Limb (tissue), 2 donors: ENCODE results near the gene RAPSN.

ENCODE experiments used
- DNase-seq, 2 donors: peaks; one replicate each; pipeline ENCODE4 v3.0.0-alpha.2; 2016; ENCODE audit errors: extremely low spot score in 2 of 2

RAPSN gene

GRCh38 chr11:47408598-47409439, 40.1 kb downstream of the RAPSN start:
- DNase-seq: no peak

GRCh38 chr11:47407746-47408590, 41.0 kb downstream of the RAPSN start, which contains the start of gene SLC39A13:
SLC39A13 (plus strand) TSS chr11:47408590; CDS start chr11:47410095, 1,505 bp downstream.
- DNase-seq: peak; percentile 92 to 98

- no peak for DNase-seq
Measured at GRCh38 chr11:47406896-47407745, 41.8 kb downstream of the RAPSN start.

- no peak for DNase-seq
Measured at GRCh38 chr11:47403571-47403970, 45.4 kb downstream of the RAPSN start.

GRCh38 chr11:47403135-47403534, 45.8 kb downstream of the RAPSN start:
- no peak for DNase-seq

GRCh38 chr11:47400768-47401279, 48.1 kb downstream of the RAPSN start:
- no peak for DNase-seq

- peak in 1 of 2 donors; percentile 76 for DNase-seq
Measured at GRCh38 chr11:47399860-47400767, 48.8 kb downstream of the RAPSN start.

- no peak for DNase-seq
Measured at GRCh38 chr11:47398551-47398950, 50.4 kb downstream of the RAPSN start.

- DNase-seq: no peak
Measured at GRCh38 chr11:47398011-47398410, 50.9 kb downstream of the RAPSN start.

- no peak for DNase-seq
Measured at GRCh38 chr11:47396049-47396320, 53.0 kb downstream of the RAPSN start.

- no peak for DNase-seq
Measured at GRCh38 chr11:47395223-47396048, 53.5 kb downstream of the RAPSN start.

- DNase-seq: no peak
Measured at GRCh38 chr11:47394322-47395222, 54.4 kb downstream of the RAPSN start.

GRCh38 chr11:47394050-47394321, 55.0 kb downstream of the RAPSN start:
- no peak for DNase-seq

GRCh38 chr11:47393163-47394049, 55.5 kb downstream of the RAPSN start:
- DNase-seq: no peak

GRCh38 chr11:47392546-47393162, 56.3 kb downstream of the RAPSN start:
- DNase-seq: no peak

- DNase-seq: no peak
Measured at GRCh38 chr11:47391711-47392432, 57.1 kb downstream of the RAPSN start.
